Measurements from ENCODE around the gene C1QL1.

- TF ChIP-seq CTCF (conservative IDR thresholded peaks at IDR 0.05): no peak
- TF ChIP-seq ZFX (IDR thresholded peaks at IDR 0.05): no peak
Observed at GRCh38 chr17:44988044-44988942, 20.2 kb upstream of the C1QL1 start.

Measured in C4-2B (cell line).